Measurements from ENCODE around the gene SMAP2.

DNA sequence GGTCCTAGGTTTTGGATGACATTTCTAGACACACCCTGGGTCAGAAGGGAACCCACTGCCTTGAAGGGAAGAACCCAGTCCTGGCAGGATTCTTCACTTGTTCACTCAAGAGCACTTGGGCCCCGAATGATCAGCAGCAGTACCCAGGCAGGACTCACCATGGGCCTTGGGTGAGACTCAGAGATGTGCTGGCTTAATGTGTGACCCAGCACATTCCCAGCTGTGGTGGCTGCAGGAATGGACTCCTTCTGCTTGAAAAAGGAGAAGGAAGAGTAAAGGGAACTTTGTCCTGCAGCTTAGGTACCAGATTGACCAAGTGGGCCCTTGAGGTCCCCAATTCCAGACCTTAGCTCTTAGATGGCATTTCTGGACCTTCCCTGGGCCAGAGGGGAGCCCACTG, 12.3 kb upstream of the SMAP2 start:
- no peak for TF ChIP-seq POLR2A (IDR thresholded peaks at IDR 0.05; ENCODE audit: low read depth, low read length)
- TF ChIP-seq SPI1 (IDR thresholded peaks at IDR 0.05; ENCODE audit: low read depth, low read length), result no peak
- TF ChIP-seq POLR2AphosphoS5 (IDR thresholded peaks at IDR 0.05; ENCODE audit: low read depth, low read length), result no peak
- no peak for TF ChIP-seq TAF1 (IDR thresholded peaks at IDR 0.05; ENCODE audit: low read depth, low read length)
- no peak for TF ChIP-seq PAX5 (IDR thresholded peaks at IDR 0.05; ENCODE audit: insufficient read depth, low read length, severe bottlenecking)
- TF ChIP-seq POU2F2 (IDR thresholded peaks at IDR 0.05; ENCODE audit: low read depth, low read length), result no peak
